ENCODE results near the gene ZFP30. TPM values are rescaled to one million over a fixed set of nuclear protein-coding genes. Genes with fewer than 3 reads are reported as not detected.
A peak's percentile ranks its signal among the peaks of the same experiment; 100 is the strongest.

Gene ZFP30
- total RNA-seq, 4 donors from 2014 or later: 9.0 to 16.1 (median 11.1) TPM

GRCh38 chr19:37594982-37595382, 60.3 kb downstream of the ZFP30 start:
- ATAC-seq (ENCODE audit: low FRiP score): peak; percentile 87
- TF ChIP-seq CTCF (IDR thresholded peaks at IDR 0.05): no peak
- peak; percentile 61 for DNase-seq (ENCODE audit: low spot score)

GRCh38 chr19:37594304-37594981, 60.8 kb downstream of the ZFP30 start, which contains the start of the genes ZNF540 and ZNF571:
Gene ZNF540 (plus strand): TSS chr19:37594876. CDS start chr19:37598448, 3,572 bp downstream.
Gene ZNF571 (minus strand): TSS chr19:37594792. CDS start chr19:37586676, 8,116 bp downstream.
- TF ChIP-seq CTCF (IDR thresholded peaks at IDR 0.05): no peak
- ATAC-seq (ENCODE audit: low FRiP score): peak; percentile 100
- DNase-seq (ENCODE audit: low spot score): peak; percentile 79

DNA sequence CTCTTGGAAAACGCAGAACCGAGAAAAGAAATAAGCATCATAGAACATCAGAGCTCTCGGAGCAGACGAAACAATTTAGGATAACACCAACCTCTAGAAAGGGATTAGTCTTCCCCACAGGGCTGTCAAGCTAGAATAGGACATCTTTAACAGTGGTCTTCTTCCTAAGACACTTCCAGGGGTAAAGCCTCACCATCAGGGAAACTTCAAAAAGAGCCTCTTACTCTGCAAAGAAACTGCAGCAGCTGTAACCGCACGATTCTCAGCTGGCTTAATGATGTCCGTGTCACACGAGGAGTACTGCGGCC, 61.3 kb downstream of the ZFP30 start:
- ATAC-seq (ENCODE audit: low FRiP score) (no peak), DNase-seq (ENCODE audit: low spot score) (no peak)
- no peak for TF ChIP-seq CTCF (IDR thresholded peaks at IDR 0.05)

- TF ChIP-seq CTCF (IDR thresholded peaks at IDR 0.05): no peak
Measured at GRCh38 chr19:37583340-37583739, 71.9 kb downstream of the ZFP30 start.

GRCh38 chr19:37572203-37572602, 83.1 kb downstream of the ZFP30 start:
- ATAC-seq (ENCODE audit: low FRiP score): no peak
- TF ChIP-seq CTCF (IDR thresholded peaks at IDR 0.05): no peak
- no peak for DNase-seq (ENCODE audit: low spot score)

More at GRCh38 chr19:37583340-37583739, 71.9 kb downstream of the ZFP30 start:
- ATAC-seq (ENCODE audit: low FRiP score) (no peak), DNase-seq (ENCODE audit: low spot score) (no peak)

- no peak for TF ChIP-seq CTCF (IDR thresholded peaks at IDR 0.05)
- no peak for ATAC-seq (ENCODE audit: low FRiP score)
- DNase-seq (ENCODE audit: low spot score): no peak
Measured at GRCh38 chr19:37565370-37565669, 89.9 kb downstream of the ZFP30 start.

DNA sequence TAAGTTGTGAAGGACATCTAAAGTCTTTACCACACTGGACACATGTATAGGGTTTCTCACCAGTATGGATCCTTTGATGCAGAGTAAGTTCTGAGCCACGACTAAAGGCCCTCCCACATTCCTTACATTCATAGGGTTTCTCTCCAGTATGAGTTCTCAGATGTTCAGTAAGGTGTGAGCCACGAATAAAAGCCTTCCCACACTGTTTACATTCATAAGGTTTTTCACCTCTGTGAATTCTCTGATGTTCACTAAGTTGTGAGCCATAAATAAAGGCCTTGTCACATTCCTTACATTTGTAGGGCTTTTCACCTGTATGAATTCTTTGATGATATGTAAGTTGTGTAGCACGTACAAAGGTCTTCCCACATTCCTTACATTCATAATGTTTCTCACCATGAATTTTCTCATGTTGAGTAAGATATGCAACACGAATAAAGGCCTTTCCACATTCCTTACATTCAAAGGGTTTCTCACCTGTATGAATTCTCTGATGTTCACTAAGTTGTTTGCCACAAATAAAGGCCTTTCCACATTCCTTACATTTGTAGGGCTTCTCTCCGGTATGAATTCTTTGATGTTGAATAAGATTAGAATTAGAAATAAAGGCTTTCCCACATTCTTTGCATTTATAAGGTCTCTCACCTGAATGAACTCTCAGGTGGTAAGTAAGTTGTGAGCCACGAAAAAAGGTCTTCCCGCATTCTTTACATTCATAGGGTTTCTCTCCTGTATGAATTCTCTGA, 90.5 kb downstream of the ZFP30 start:
- no peak for DNase-seq (ENCODE audit: low spot score)
- no peak for TF ChIP-seq CTCF (IDR thresholded peaks at IDR 0.05)
- no peak for ATAC-seq (ENCODE audit: low FRiP score)
